Transverse colon (tissue), 3 donors: ENCODE data around the gene SUSD3.

Source experiments
- EP300 ChIP-seq: sonication (generic); formaldehyde crosslinking; IDR thresholded peaks from one replicate; pipeline ENCODE4 v1.6.1; 2017; ENCODE audit warnings: antibody characterized with exemption, low read depth
- POLR2A ChIP-seq: fragments of 450-650 bp; IDR thresholded peaks from one replicate; pipeline ENCODE4 v1.6.1; 2016; ENCODE audit warnings: antibody characterized with exemption, mild to moderate bottlenecking, moderate library complexity
- TF ChIP-seq, protein P1 (sequence below), 5 experiments: fragments of 200-600 bp in 3 of 5; fragments of 450-650 bp in 2 of 5; sonication (generic) in 3 of 5; IDR thresholded peaks; 1 replicate in 2 of 5; 2 replicates in 3 of 5; pipeline ENCODE4 v1.5.1; 2016 to 2017; ENCODE audit warnings: antibody characterized with exemption in 5 of 5, inconsistent platforms in 3 of 5, mild to moderate bottlenecking in 2 of 5, moderate library complexity in 1 of 5

DNA sequence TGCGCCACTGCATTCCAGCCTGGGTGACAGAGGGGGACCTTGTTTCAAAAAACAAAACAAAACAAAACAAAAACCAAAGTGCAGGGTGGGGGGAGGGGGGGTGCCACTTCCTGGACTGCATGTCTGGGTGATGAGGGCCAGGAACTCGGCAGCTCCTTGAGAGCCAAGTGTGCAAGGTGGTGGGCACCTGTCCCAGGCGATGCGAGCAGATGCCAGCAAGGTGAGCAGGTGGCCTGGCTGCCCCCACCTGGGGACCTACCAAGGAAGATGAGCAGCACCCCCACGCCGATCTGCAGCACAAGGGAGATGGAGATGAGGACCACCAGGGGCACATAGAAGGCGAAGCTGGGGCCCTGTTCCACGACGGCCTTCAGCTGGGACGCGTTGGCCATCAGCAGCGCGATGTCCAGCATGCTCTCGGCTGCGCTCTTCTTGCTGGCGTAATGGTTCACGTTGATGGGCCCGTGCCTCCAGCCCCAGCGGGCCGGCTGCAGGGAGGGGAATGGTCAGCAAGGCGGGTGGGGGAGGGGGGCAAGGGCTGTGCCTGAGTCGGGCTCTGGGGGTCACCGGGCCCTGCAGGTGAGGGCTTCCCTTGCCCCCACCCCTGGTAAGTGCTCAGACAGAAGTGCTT lies 67.8 kb downstream of the SUSD3 start:
- TF ChIP-seq EP300 (no peak), POLR2A (no peak)
- TF ChIP-seq, protein P1, sequence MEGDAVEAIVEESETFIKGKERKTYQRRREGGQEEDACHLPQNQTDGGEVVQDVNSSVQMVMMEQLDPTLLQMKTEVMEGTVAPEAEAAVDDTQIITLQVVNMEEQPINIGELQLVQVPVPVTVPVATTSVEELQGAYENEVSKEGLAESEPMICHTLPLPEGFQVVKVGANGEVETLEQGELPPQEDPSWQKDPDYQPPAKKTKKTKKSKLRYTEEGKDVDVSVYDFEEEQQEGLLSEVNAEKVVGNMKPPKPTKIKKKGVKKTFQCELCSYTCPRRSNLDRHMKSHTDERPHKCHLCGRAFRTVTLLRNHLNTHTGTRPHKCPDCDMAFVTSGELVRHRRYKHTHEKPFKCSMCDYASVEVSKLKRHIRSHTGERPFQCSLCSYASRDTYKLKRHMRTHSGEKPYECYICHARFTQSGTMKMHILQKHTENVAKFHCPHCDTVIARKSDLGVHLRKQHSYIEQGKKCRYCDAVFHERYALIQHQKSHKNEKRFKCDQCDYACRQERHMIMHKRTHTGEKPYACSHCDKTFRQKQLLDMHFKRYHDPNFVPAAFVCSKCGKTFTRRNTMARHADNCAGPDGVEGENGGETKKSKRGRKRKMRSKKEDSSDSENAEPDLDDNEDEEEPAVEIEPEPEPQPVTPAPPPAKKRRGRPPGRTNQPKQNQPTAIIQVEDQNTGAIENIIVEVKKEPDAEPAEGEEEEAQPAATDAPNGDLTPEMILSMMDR (IDR thresholded peaks at IDR 0.05), result no peak
